ENCODE results near the gene ANKRD44. TPM values are rescaled to one million over a fixed set of nuclear protein-coding genes. Genes with fewer than 3 reads are reported as not detected.

ANKRD44 gene
- polyA plus RNA-seq, 1 experiment: 14.7 TPM

DNA sequence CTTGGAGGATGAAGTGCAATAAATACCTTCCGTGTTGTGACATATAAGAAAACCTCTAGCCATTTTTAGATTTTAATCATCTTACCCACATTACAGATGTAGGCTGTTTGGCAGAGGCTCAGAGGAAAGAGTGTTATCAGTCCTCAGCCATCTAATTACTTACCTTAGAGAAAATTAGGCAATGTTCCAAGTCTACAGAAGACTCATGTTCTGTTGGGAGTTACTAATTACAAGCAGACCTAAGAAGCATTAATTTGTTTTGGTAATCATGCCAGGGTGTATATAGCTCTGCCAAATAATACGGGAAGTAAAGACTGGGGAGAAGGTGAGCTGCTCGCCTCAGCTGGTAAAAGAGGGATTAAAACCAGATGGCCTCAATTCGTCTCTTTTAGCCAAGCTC lies 258.2 kb downstream of the ANKRD44 start:
- no peak for TF ChIP-seq CTCF (IDR thresholded peaks at IDR 0.05; ENCODE audit: low read depth, low read length)
- no peaks in the 10 kb centered on the region for H3K27me3 ChIP-seq (ENCODE audit: control insufficient read depth, insufficient read depth, low read length)
- no peaks in the 10 kb centered on the region for H3K9me3 ChIP-seq (ENCODE audit: control insufficient read depth, insufficient read depth, low read length)
- no peak overlapping the region for H3K27ac ChIP-seq (ENCODE audit: low read depth, low read length)
- POLR2A ChIA-PET: no interaction called here
- no peak for DNase-seq (ENCODE audit: low read depth, low spot score)
- H3K4me3 ChIP-seq (ENCODE audit: low read depth, low read length): no peak overlapping the region
- CTCF ChIA-PET: interaction anchor here (1.9 kb wide), 1 partner anchor 61 kb away, joined by 6 read pairs; no protein-coding TSS in a partner anchor

GRCh38 chr2:197045115-197045514 lies 265.5 kb downstream of the ANKRD44 start:
- ChIA-PET CTCF (interaction anchor here (0.7 to 1.2 kb wide), 2 partner anchors 18 to 333 kb away, joined by 3 read pairs; no protein-coding TSS in a partner anchor), POLR2A (interaction anchor here (0.7 to 0.8 kb wide), 2 partner anchors 100 to 145 kb away, joined by 3 read pairs; no protein-coding TSS in a partner anchor)
- H3K27me3 ChIP-seq (ENCODE audit: control insufficient read depth, insufficient read depth, low read length): no peaks in the 10 kb centered on the region
- DNase-seq (ENCODE audit: low read depth, low spot score): no peak
- no peak overlapping the region for H3K4me3 ChIP-seq (ENCODE audit: low read depth, low read length)
- TF ChIP-seq CTCF (IDR thresholded peaks at IDR 0.05; ENCODE audit: low read depth, low read length): no peak
- no peak overlapping the region for H3K27ac ChIP-seq (ENCODE audit: low read depth, low read length)
- no peaks in the 10 kb centered on the region for H3K9me3 ChIP-seq (ENCODE audit: control insufficient read depth, insufficient read depth, low read length)

DNA sequence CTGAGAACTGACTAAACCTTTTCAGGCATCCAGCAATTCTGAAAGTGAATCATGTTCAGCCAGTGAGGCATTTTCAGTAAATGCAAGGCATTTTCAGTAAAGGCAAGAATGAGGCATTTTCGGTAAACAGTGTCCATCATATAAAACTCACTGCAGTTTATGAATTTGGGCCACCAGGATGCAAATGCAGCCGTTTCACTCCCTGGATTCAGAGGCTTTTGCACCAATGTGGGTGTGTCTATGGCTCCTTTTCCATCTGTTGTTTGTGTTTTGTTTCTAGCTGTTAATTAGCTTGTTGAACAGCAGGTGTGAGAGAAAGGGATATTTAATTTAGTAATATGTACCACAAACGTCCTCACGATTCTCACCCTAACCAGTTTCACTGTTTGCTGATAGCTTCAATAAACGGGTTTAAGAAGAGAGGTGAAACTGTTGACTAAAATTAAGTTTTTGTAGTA lies 267.8 kb downstream of the ANKRD44 start:
- ChIA-PET CTCF (no interaction called here), POLR2A (no interaction called here)
- no peak for DNase-seq (ENCODE audit: low read depth, low spot score)
- no peaks in the 10 kb centered on the region for H3K9me3 ChIP-seq (ENCODE audit: control insufficient read depth, insufficient read depth, low read length)
- H3K27ac ChIP-seq (ENCODE audit: low read depth, low read length): no peak overlapping the region
- no peak overlapping the region for H3K4me3 ChIP-seq (ENCODE audit: low read depth, low read length)
- no peaks in the 10 kb centered on the region for H3K27me3 ChIP-seq (ENCODE audit: control insufficient read depth, insufficient read depth, low read length)
- no peak for TF ChIP-seq CTCF (IDR thresholded peaks at IDR 0.05; ENCODE audit: low read depth, low read length)

- CTCF ChIA-PET: no interaction called here
- Histone ChIP-seq H3K9me3 (ENCODE audit: control insufficient read depth, insufficient read depth, low read length) (no peaks in the 10 kb centered on the region), H3K4me3 (ENCODE audit: low read depth, low read length) (no peak overlapping the region), H3K27ac (ENCODE audit: low read depth, low read length) (no peak overlapping the region), H3K27me3 (ENCODE audit: control insufficient read depth, insufficient read depth, low read length) (no peaks in the 10 kb centered on the region)
- POLR2A ChIA-PET: no interaction called here
- no peak for DNase-seq (ENCODE audit: low read depth, low spot score)
- no peak for TF ChIP-seq CTCF (IDR thresholded peaks at IDR 0.05; ENCODE audit: low read depth, low read length)
Measured at GRCh38 chr2:197037863-197038398, 272.6 kb downstream of the ANKRD44 start.

DNA sequence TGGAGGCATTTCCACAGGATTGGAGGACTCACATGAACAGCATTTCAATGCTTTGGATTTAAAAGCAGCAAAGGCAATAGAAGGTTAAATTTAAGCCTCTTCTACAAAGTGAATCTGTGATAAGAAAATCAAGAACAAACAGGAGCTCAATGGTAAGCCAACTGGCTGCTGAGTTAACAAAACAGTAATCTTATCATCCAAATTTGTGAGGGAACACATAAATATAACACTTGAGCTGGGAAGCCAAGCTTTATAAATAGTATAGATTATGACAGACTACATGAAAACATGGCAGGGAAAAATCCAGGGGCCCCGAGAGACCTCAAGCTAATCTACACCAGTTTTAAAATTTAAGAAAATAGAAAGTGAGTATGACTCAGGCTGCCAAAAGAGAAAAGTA lies 275.6 kb downstream of the ANKRD44 start:
- ChIA-PET CTCF (interaction anchor here (0.6 to 1.0 kb wide), 3 partner anchors 23 to 736 kb away, joined by 3 to 5 read pairs (median 4); no protein-coding TSS in a partner anchor), POLR2A (interaction anchor here (0.6 kb wide), 1 partner anchor 253 kb away, joined by 3 read pairs; no protein-coding TSS in a partner anchor)
- no peak overlapping the region for H3K27ac ChIP-seq (ENCODE audit: low read depth, low read length)
- H3K4me3 ChIP-seq (ENCODE audit: low read depth, low read length): no peak overlapping the region
- no peaks in the 10 kb centered on the region for H3K27me3 ChIP-seq (ENCODE audit: control insufficient read depth, insufficient read depth, low read length)
- TF ChIP-seq CTCF (IDR thresholded peaks at IDR 0.05; ENCODE audit: low read depth, low read length): no peak
- no peak for DNase-seq (ENCODE audit: low read depth, low spot score)
- H3K9me3 ChIP-seq (ENCODE audit: control insufficient read depth, insufficient read depth, low read length): no peaks in the 10 kb centered on the region

Measured in AG04450 (cell line).